ENCODE measurements around the gene VCAN. TPM values are rescaled to one million over a fixed set of nuclear protein-coding genes. Genes with fewer than 3 reads are reported as not detected.

VCAN gene
- total and polyA plus RNA-seq, 2 of the 8 experiments (the other 6 are each of a cell fraction or from before 2014, with no cell fraction given): 146 to 404 TPM

GRCh38 chr5:83538786-83539462 lies 67.4 kb downstream of the VCAN start:
- Histone ChIP-seq H3K9ac (replicated peaks in 1 of 4; ENCODE audit: extremely low read depth in 1 of 4, low read depth in 3 of 4, low read length in 3 of 4) (no peak overlapping the region), H3K4me2 (ENCODE audit: insufficient read depth in 1 of 2, low read depth in 2 of 2, low read length in 2 of 2) (no peak overlapping the region), H2BK12ac (ENCODE audit: low read depth, low read length) (no peak overlapping the region), H3K4me1 (replicated peaks in 1 of 4; ENCODE audit: control insufficient read depth in 3 of 4, insufficient read depth in 4 of 4, low read length in 3 of 4) (no peaks in the 10 kb centered on the region), H3K56ac (replicated peaks; ENCODE audit: insufficient read length, low read depth, low read length) (no peak overlapping the region), H3K79me2 (ENCODE audit: control insufficient read depth in 1 of 2, insufficient read depth in 2 of 2, low read length in 2 of 2) (peaks cover 0 to 13% of the 10 kb centered on the region in 2 experiments; a peak in 2 of 4 replicates), H3K14ac (ENCODE audit: insufficient read length) (no peak overlapping the region), H3K36me3 (ENCODE audit: control insufficient read depth in 2 of 4, insufficient read depth in 4 of 4, low read length in 3 of 4) (peaks cover 8 to 54% (median 31%) of the 10 kb centered on the region in 4 experiments; a peak in 7 of 8 replicates), H4K5ac (ENCODE audit: insufficient read length, low read depth, low read length) (no peak overlapping the region), H3K79me1 (ENCODE audit: low read depth, low read length) (no peaks in the 10 kb centered on the region), H4K91ac (replicated peaks; ENCODE audit: insufficient read length, low read length) (no peak overlapping the region), H3K9me3 (ENCODE audit: insufficient read depth in 2 of 2, low read depth in 1 of 2, low read length in 1 of 2) (peaks cover 4 to 5% of the 10 kb centered on the region in 2 experiments; a peak in 2 of 4 replicates), H3K4ac (replicated peaks; ENCODE audit: insufficient read length, low read depth, low read length) (no peak overlapping the region), H2BK15ac (ENCODE audit: low read length) (no peak overlapping the region), H2BK20ac (ENCODE audit: low read length) (no peak overlapping the region), H2AK5ac (ENCODE audit: low read depth, low read length) (no peak overlapping the region), H3K18ac (ENCODE audit: extremely low read depth, low read length) (no peak overlapping the region), H3K4me3 (ENCODE audit: extremely low read depth in 1 of 4, insufficient read depth in 2 of 4, low read depth in 3 of 4, low read length in 4 of 4) (no peak overlapping the region), H4K20me1 (replicated peaks in 1 of 2; ENCODE audit: control insufficient read depth in 1 of 2, insufficient read depth in 2 of 2, low read length in 2 of 2) (peaks cover 0 to 2% of the 10 kb centered on the region in 2 experiments), H2BK120ac (replicated peaks; ENCODE audit: low read depth, low read length) (no peak overlapping the region), H3K23me2 (ENCODE audit: low read depth, low read length) (no peaks in the 10 kb centered on the region), H3K27me3 (replicated peaks in 1 of 4; ENCODE audit: control insufficient read depth in 3 of 4, extremely low read depth in 1 of 4, insufficient read depth in 3 of 4, low read length in 3 of 4) (no peaks in the 10 kb centered on the region), H3K27ac (ENCODE audit: low read depth, low read length) (no peak overlapping the region), H2AFZ (ENCODE audit: low read length) (no peak overlapping the region), H4K8ac (ENCODE audit: extremely low read depth, insufficient read depth, low read length) (no peak overlapping the region), H3K23ac (ENCODE audit: insufficient read length) (no peak overlapping the region), H2BK5ac (ENCODE audit: low read depth, low read length) (no peak overlapping the region)
- DNase-seq (ENCODE audit: low read depth in 1 of 2, low spot score in 2 of 2) (no peak), FAIRE-seq (no peak)
- 96% methylated on average over 4 of the region's 4 CpGs; no CpG with 5 or more reads in 1 of the 2 experiments for WGBS, 2 experiments (ENCODE audit: extremely low coverage in 1 of 2, insufficient coverage in 1 of 2, insufficient read length in 1 of 2, insufficient replicate concordance in 2 of 2, low coverage in 1 of 2, low lambda C conversion rate in 2 of 2, missing lambda C conversion rate in 1 of 2)
- ChIA-PET POLR2A (ENCODE audit: partially characterized antibody) (no interaction called here), CTCF (ENCODE audit: partially characterized antibody) (no interaction called here)
- TF ChIP-seq RFX5 (IDR thresholded peaks at IDR 0.05; ENCODE audit: borderline replicate concordance, low read depth, low read length) (no peak), CBX5 (IDR thresholded peaks at IDR 0.05; ENCODE audit: low read depth, low read length) (no peak), TAF7 (optimal IDR thresholded peaks at IDR 0.05; ENCODE audit: borderline replicate concordance, low read depth, low read length) (no peak), NRF1 (IDR thresholded peaks at IDR 0.05; ENCODE audit: low read depth, low read length) (no peak)

Data from H1 (cell line).